K562 (cell line): ENCODE results near the gene RASGEF1C. TPM values are rescaled to one million over a fixed set of nuclear protein-coding genes. Genes with fewer than 3 reads are reported as not detected.

Experiments
- KAT7 ChIP-seq: sonication (generic); formaldehyde crosslinking; IDR thresholded peaks from 2 replicates; pipeline ENCODE4 v1.8.0; 2022; ENCODE audit warnings: missing genetic modification reagents, mild to moderate bottlenecking, borderline replicate concordance
- KDM4B ChIP-seq, 2 experiments: fragments of 450-650 bp in 1 of 2; sonication (generic) in 1 of 2; IDR thresholded peaks; 2 replicates each; pipeline ENCODE4 v1.6.1; 2016 to 2017; ENCODE audit warnings: borderline replicate concordance in 2 of 2, antibody characterized with exemption in 1 of 2, low read depth in 1 of 2, mild to moderate bottlenecking in 1 of 2
- RNF2 ChIP-seq: sonication (generic); IDR thresholded peaks from 2 replicates; pipeline ENCODE4 v1.6.1; 2016
- ZNF780A ChIP-seq: fragments of 250-450 bp; sonication (Bioruptor Pico); IDR thresholded peaks from 2 replicates; pipeline ENCODE4 v1.5.0; 2021; ENCODE audit warnings: mild to moderate bottlenecking
- polyA plus RNA-seq, 8 experiments: library from polyadenylated mRNA; depleted of rRNA in 4 of 8; stranded (reverse) in 5 of 8; unstranded in 3 of 8; fragments of >200 nt; fragmentation: Nextera tagmentation in 2 of 8; fragmentation: Illumina TruSeq in 1 of 8; extraction: Ambion mirVana in 2 of 8; extraction: Trizol in 1 of 8; gene quantifications; 2 replicates each; pipeline versions ENCODE4 v1.2.1 to v1.2.3, GENCODE V29; 2011 to 2014; ENCODE audit warnings: inconsistent platforms in 1 of 8, missing spikeins in 1 of 8
- total RNA-seq, 7 experiments: library from RNA; depleted of rRNA in 6 of 7; stranded (reverse); fragments of >200 nt in 6 of 7; fragmentation: Illumina TruSeq in 2 of 7; extraction: Trizol in 2 of 7; gene quantifications; 2 replicates each; pipeline versions ENCODE4 v1.2.1 to v1.2.3, GENCODE V29; 2011 to 2021; ENCODE audit warnings: low replicate concordance in 1 of 7
- TF ChIP-seq, protein P1 (sequence below): fragments of 450-650 bp; IDR thresholded peaks from 2 replicates; pipeline ENCODE4 v1.6.1; 2016; ENCODE audit warnings: mild to moderate bottlenecking, moderate library complexity

Gene RASGEF1C
- total and polyA plus RNA-seq, 9 of the 15 experiments (the other 6 are each of a cell fraction or from before 2014, with no cell fraction given): 0.04 to 1.1 (median 0.21) TPM; not detected in 4

DNA sequence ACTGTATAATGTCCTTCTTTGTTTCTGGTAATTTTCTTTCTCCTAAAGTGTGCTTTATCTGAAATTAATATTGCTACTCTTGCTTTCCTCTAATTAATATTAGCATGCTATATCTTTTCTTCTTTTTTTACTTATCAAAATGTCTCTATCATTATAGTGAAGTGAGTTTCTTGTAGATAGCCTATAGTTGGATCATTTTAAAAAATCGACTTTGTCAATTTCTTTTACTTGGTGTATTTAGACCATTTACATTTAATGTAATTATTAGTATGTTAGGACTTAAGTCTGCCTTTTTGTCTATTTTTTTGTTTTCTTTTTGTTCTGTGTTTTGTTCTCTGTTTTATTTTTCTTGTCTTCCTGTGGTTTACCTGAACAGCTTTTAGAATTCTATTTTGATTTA is 102.0 kb downstream of the RASGEF1C start (continued):
- TF ChIP-seq, protein P1, sequence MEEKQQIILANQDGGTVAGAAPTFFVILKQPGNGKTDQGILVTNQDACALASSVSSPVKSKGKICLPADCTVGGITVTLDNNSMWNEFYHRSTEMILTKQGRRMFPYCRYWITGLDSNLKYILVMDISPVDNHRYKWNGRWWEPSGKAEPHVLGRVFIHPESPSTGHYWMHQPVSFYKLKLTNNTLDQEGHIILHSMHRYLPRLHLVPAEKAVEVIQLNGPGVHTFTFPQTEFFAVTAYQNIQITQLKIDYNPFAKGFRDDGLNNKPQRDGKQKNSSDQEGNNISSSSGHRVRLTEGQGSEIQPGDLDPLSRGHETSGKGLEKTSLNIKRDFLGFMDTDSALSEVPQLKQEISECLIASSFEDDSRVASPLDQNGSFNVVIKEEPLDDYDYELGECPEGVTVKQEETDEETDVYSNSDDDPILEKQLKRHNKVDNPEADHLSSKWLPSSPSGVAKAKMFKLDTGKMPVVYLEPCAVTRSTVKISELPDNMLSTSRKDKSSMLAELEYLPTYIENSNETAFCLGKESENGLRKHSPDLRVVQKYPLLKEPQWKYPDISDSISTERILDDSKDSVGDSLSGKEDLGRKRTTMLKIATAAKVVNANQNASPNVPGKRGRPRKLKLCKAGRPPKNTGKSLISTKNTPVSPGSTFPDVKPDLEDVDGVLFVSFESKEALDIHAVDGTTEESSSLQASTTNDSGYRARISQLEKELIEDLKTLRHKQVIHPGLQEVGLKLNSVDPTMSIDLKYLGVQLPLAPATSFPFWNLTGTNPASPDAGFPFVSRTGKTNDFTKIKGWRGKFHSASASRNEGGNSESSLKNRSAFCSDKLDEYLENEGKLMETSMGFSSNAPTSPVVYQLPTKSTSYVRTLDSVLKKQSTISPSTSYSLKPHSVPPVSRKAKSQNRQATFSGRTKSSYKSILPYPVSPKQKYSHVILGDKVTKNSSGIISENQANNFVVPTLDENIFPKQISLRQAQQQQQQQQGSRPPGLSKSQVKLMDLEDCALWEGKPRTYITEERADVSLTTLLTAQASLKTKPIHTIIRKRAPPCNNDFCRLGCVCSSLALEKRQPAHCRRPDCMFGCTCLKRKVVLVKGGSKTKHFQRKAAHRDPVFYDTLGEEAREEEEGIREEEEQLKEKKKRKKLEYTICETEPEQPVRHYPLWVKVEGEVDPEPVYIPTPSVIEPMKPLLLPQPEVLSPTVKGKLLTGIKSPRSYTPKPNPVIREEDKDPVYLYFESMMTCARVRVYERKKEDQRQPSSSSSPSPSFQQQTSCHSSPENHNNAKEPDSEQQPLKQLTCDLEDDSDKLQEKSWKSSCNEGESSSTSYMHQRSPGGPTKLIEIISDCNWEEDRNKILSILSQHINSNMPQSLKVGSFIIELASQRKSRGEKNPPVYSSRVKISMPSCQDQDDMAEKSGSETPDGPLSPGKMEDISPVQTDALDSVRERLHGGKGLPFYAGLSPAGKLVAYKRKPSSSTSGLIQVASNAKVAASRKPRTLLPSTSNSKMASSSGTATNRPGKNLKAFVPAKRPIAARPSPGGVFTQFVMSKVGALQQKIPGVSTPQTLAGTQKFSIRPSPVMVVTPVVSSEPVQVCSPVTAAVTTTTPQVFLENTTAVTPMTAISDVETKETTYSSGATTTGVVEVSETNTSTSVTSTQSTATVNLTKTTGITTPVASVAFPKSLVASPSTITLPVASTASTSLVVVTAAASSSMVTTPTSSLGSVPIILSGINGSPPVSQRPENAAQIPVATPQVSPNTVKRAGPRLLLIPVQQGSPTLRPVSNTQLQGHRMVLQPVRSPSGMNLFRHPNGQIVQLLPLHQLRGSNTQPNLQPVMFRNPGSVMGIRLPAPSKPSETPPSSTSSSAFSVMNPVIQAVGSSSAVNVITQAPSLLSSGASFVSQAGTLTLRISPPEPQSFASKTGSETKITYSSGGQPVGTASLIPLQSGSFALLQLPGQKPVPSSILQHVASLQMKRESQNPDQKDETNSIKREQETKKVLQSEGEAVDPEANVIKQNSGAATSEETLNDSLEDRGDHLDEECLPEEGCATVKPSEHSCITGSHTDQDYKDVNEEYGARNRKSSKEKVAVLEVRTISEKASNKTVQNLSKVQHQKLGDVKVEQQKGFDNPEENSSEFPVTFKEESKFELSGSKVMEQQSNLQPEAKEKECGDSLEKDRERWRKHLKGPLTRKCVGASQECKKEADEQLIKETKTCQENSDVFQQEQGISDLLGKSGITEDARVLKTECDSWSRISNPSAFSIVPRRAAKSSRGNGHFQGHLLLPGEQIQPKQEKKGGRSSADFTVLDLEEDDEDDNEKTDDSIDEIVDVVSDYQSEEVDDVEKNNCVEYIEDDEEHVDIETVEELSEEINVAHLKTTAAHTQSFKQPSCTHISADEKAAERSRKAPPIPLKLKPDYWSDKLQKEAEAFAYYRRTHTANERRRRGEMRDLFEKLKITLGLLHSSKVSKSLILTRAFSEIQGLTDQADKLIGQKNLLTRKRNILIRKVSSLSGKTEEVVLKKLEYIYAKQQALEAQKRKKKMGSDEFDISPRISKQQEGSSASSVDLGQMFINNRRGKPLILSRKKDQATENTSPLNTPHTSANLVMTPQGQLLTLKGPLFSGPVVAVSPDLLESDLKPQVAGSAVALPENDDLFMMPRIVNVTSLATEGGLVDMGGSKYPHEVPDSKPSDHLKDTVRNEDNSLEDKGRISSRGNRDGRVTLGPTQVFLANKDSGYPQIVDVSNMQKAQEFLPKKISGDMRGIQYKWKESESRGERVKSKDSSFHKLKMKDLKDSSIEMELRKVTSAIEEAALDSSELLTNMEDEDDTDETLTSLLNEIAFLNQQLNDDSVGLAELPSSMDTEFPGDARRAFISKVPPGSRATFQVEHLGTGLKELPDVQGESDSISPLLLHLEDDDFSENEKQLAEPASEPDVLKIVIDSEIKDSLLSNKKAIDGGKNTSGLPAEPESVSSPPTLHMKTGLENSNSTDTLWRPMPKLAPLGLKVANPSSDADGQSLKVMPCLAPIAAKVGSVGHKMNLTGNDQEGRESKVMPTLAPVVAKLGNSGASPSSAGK: no peak
- no peak for TF ChIP-seq ZNF780A (CRISPR knock-in tag)
- TF ChIP-seq KDM4B (IDR thresholded peaks at IDR 0.05; ENCODE audit: borderline replicate concordance in 2 of 2, low read depth in 1 of 2): no peak
- no peak for TF ChIP-seq RNF2
- no peak for TF ChIP-seq KAT7 (CRISPR knock-in tag)
